ENCODE measurements around the gene TIPIN. TPM values are rescaled to one million over a fixed set of nuclear protein-coding genes. Genes with fewer than 3 reads are reported as not detected.

TIPIN gene, protein sequence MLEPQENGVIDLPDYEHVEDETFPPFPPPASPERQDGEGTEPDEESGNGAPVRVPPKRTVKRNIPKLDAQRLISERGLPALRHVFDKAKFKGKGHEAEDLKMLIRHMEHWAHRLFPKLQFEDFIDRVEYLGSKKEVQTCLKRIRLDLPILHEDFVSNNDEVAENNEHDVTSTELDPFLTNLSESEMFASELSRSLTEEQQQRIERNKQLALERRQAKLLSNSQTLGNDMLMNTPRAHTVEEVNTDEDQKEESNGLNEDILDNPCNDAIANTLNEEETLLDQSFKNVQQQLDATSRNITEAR
- total RNA-seq (2022) = 22.8 and 28.0 TPM in 2 replicates
- percentile 60 among the genes with signal in this experiment for Bru-seq, nascent RNA
- BruChase-seq, experiment 1, labeled RNA remaining after a 2-hour chase = percentile 68 among the genes with signal in this experiment
- percentile 68 among the genes with signal in this experiment for BruChase-seq, experiment 2, labeled RNA remaining after a 6-hour chase
- long read RNA-seq, transcript TIPIN-201 (8 exons, 1,744 nt) = major isoform, 23 of 54 reads
- long read RNA-seq, partial matches to known transcripts = 21 of 54 reads
- long read RNA-seq, other reads (novel, unspliced or antisense) = 9 of 54 reads

DNA sequence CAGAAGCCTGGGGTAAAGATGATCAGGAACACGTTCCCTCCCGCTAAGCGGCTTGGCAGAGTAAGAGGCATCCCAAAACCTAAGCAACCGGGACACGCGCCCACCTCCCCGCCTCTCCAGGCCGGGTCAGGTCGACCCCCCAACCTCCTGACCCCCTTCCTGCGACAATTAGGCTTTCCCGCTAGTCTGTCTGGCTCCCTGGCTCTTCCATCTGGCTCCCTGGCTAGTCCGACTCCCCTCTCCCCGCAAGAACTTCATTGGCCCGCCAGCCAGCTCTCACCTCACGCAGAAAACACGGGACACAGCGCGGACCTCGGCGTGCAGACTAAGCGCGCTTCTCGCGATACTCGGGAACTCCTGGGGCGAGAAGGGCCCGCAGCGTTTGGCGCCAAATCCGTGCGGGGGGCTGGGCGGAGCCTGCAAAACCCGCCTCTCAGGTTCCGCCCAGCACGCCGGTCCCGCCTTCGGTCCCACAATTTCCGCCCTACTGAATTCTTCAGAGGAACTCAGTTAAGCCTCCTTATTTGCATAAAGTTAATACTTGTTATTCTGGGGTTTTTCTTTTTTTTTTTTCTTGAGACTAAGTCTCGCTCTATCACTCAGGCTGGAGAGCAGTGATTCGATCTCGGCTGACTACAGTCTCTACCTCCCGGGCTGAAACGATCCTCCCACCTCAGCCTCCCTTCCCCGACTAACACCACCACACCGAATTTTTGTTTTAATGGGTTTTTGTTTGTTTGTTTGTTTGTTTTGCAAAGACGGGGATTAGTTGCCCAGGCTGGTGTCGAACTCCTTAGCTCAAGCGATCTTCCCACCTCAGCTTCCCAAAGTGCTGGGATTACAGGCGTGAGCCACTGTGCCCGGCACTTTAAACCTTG lies at the start of gene TIPIN:
TIPIN (minus strand) TSS at position 327 of the 878 bp plus-strand sequence. CDS start 3,738 bp downstream, outside the sequence.
- peak within 1 kb of the TSS; percentile 99 for H3K27ac Mint-ChIP-seq (ENCODE audit: unreplicated experiment)
- no peaks in the 10 kb centered on the region for H3K27me3 Mint-ChIP-seq (ENCODE audit: insufficient read depth, unreplicated experiment)
- Histone ChIP-seq H3K4me1 (0 out of 2 replicates have a peak, but pooled peaks cover 5% of the 10 kb centered on the region), H3K9me3 (no peaks in the 10 kb centered on the region), H3K36me3 (ENCODE audit: control insufficient read depth, insufficient read depth, low read length) (no peaks in the 10 kb centered on the region), H3K4me3 (ENCODE audit: low read depth, low read length) (peak within 1 kb of the TSS; percentile 97), H3K27me3 (replicated peaks; ENCODE audit: control insufficient read depth, insufficient read depth, low read length) (no peaks in the 10 kb centered on the region)
- H3K9me3 Mint-ChIP-seq (ENCODE audit: unreplicated experiment) = no peaks in the 10 kb centered on the region
- DNase-seq = peak; percentile 96
- TF ChIP-seq, protein P1, sequence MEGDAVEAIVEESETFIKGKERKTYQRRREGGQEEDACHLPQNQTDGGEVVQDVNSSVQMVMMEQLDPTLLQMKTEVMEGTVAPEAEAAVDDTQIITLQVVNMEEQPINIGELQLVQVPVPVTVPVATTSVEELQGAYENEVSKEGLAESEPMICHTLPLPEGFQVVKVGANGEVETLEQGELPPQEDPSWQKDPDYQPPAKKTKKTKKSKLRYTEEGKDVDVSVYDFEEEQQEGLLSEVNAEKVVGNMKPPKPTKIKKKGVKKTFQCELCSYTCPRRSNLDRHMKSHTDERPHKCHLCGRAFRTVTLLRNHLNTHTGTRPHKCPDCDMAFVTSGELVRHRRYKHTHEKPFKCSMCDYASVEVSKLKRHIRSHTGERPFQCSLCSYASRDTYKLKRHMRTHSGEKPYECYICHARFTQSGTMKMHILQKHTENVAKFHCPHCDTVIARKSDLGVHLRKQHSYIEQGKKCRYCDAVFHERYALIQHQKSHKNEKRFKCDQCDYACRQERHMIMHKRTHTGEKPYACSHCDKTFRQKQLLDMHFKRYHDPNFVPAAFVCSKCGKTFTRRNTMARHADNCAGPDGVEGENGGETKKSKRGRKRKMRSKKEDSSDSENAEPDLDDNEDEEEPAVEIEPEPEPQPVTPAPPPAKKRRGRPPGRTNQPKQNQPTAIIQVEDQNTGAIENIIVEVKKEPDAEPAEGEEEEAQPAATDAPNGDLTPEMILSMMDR (IDR thresholded peaks at IDR 0.05; ENCODE audit: insufficient read depth in 1 of 2, low read depth in 1 of 2, low read length in 1 of 2, severe bottlenecking in 1 of 2, unreplicated experiment in 1 of 2) = no peak
- peaks cover 33% of the 10 kb centered on the region for H3K36me3 Mint-ChIP-seq (ENCODE audit: insufficient read depth, unreplicated experiment)
- peaks cover 9% of the 10 kb centered on the region for H3K4me1 Mint-ChIP-seq (ENCODE audit: low read depth, unreplicated experiment)
- CTCF ChIA-PET = interaction anchor here (0.7 to 1.1 kb wide), 2 partner anchors 30 to 71 kb away, joined by 3 to 5 read pairs; partner anchors contain the start of gene MAP2K1
- peak within 1 kb of the TSS; percentile 95 for H3K4me3 Mint-ChIP-seq (ENCODE audit: unreplicated experiment)
- BruUV-seq (replicated peaks) = no TSS peak
- intact Hi-C loops (cut with micrococcal nuclease; ENCODE audit: unreplicated experiment) = loop anchor here (2.0 kb wide), 3 partner anchors 30 to 148 kb away; partner anchors contain the start of genes MAP2K1, RPL4, SNAPC5 and ZWILCH
- POLR2A ChIA-PET = interaction anchor here (0.6 to 1.3 kb wide), 6 partner anchors 8 to 106 kb away, joined by 3 to 12 read pairs (median 5); partner anchors contain the start of gene MAP2K1

DNA sequence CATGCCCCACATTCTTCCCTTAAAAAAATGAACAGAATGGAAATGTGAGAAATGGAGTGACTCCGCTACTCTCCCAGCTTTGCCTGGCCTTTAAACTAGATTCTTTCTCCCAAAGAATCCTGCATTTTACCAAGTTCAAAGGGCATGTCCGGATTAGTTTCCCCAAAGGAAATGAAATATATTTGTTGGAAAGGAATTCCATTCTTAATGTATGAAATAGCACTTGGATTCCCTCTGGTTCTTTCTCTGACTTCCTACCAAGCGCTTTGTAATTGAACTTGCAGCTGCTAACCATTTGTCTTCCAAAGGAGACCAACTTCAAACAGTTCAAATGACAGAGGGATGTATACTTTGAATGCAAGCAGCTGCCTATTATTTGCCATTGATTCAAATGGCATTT lies 49.1 kb upstream of the TIPIN start:
- no peaks in the 10 kb centered on the region for H3K36me3 ChIP-seq (ENCODE audit: control insufficient read depth, insufficient read depth, low read length)
- H3K27me3 Mint-ChIP-seq (ENCODE audit: insufficient read depth, unreplicated experiment) = no peaks in the 10 kb centered on the region
- no peak overlapping the region for H3K4me3 Mint-ChIP-seq (ENCODE audit: unreplicated experiment)
- ChIA-PET POLR2A (no interaction called here), CTCF (no interaction called here)
- H3K36me3 Mint-ChIP-seq (ENCODE audit: insufficient read depth, unreplicated experiment) = peaks cover 14% of the 10 kb centered on the region
- no peak for DNase-seq
- no peaks in the 10 kb centered on the region; the same call in 1 of the 2 replicates for H3K4me1 ChIP-seq
- no peak overlapping the region for H3K4me3 ChIP-seq (ENCODE audit: low read depth, low read length)
- no TSS peak for BruUV-seq (replicated peaks)
- peaks cover 21% of the 10 kb centered on the region for H3K4me1 Mint-ChIP-seq (ENCODE audit: low read depth, unreplicated experiment)
- intact Hi-C loops (cut with micrococcal nuclease; ENCODE audit: unreplicated experiment) = no loop called here
- H3K9me3 Mint-ChIP-seq (ENCODE audit: unreplicated experiment) = no peaks in the 10 kb centered on the region
- TF ChIP-seq, protein P1 (IDR thresholded peaks at IDR 0.05; ENCODE audit: insufficient read depth in 1 of 2, low read depth in 1 of 2, low read length in 1 of 2, severe bottlenecking in 1 of 2, unreplicated experiment in 1 of 2) = no peak
- no peak overlapping the region for H3K27ac Mint-ChIP-seq (ENCODE audit: unreplicated experiment)
- no peaks in the 10 kb centered on the region for H3K27me3 ChIP-seq (replicated peaks; ENCODE audit: control insufficient read depth, insufficient read depth, low read length)
- H3K9me3 ChIP-seq = no peaks in the 10 kb centered on the region

DNA sequence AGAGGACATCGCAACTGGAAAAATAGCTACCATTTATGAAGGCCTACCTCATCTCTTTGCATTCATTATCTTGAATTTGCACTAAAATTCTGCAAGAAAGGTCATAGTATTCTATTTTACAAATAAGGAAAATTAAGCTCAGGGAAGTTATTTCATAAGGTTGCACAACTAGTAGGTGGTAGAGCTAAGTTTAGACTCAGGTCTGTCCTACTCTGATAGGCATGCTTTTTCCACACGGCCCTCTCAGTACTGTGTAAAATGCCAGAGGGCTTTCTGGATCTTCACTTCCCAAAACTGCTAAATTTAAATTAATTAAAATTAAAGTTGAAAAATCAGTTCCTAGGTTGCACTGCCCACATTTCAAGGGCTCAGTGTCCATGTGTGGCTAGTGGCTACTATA lies 48.5 kb upstream of the TIPIN start:
- Histone ChIP-seq H3K9me3 (no peaks in the 10 kb centered on the region), H3K4me1 (no peaks in the 10 kb centered on the region; the same call in 1 of the 2 replicates), H3K36me3 (ENCODE audit: control insufficient read depth, insufficient read depth, low read length) (no peaks in the 10 kb centered on the region), H3K27me3 (replicated peaks; ENCODE audit: control insufficient read depth, insufficient read depth, low read length) (no peaks in the 10 kb centered on the region), H3K4me3 (ENCODE audit: low read depth, low read length) (no peak overlapping the region)
- peaks cover 21% of the 10 kb centered on the region for H3K4me1 Mint-ChIP-seq (ENCODE audit: low read depth, unreplicated experiment)
- no peaks in the 10 kb centered on the region for H3K9me3 Mint-ChIP-seq (ENCODE audit: unreplicated experiment)
- H3K27ac Mint-ChIP-seq (ENCODE audit: unreplicated experiment) = no peak overlapping the region
- H3K27me3 Mint-ChIP-seq (ENCODE audit: insufficient read depth, unreplicated experiment) = no peaks in the 10 kb centered on the region
- ChIA-PET POLR2A (no interaction called here), CTCF (interaction anchor here (0.6 kb wide), 1 partner anchor 16 kb away, joined by 3 read pairs; no protein-coding TSS in a partner anchor)
- no TSS peak for BruUV-seq (replicated peaks)
- H3K4me3 Mint-ChIP-seq (ENCODE audit: unreplicated experiment) = no peak overlapping the region
- intact Hi-C loops (cut with micrococcal nuclease; ENCODE audit: unreplicated experiment) = no loop called here
- TF ChIP-seq, protein P1 (IDR thresholded peaks at IDR 0.05; ENCODE audit: insufficient read depth in 1 of 2, low read depth in 1 of 2, low read length in 1 of 2, severe bottlenecking in 1 of 2, unreplicated experiment in 1 of 2) = no peak
- peaks cover 13% of the 10 kb centered on the region for H3K36me3 Mint-ChIP-seq (ENCODE audit: insufficient read depth, unreplicated experiment)
- no peak for DNase-seq

All from Caco-2 (cell line).